Glutamatergic neuron (in vitro differentiated cells): ENCODE measurements around the gene CCL13. TPM values are rescaled to one million over a fixed set of nuclear protein-coding genes. Genes with fewer than 3 reads are reported as not detected.

Source experiments
- DNase-seq: peaks from one replicate; pipeline ENCODE4 v3.0.0; 2022
- H3K27ac Mint-ChIP-seq: one replicate; pipeline ENCODE4 v1.8.0; 2020; ENCODE audit warnings: mild to moderate bottlenecking, mixed read lengths, inconsistent platforms; ENCODE audit not compliant: unreplicated experiment
- H3K27me3 Mint-ChIP-seq: one replicate; pipeline ENCODE4 v1.8.0; 2020; ENCODE audit warnings: mild to moderate bottlenecking, moderate library complexity, mixed read lengths, inconsistent platforms; ENCODE audit not compliant: unreplicated experiment
- H3K36me3 Mint-ChIP-seq: one replicate; pipeline ENCODE4 v1.8.0; 2020; ENCODE audit warnings: mild to moderate bottlenecking, mixed read lengths, inconsistent platforms; ENCODE audit not compliant: unreplicated experiment
- H3K4me1 Mint-ChIP-seq: one replicate; pipeline ENCODE4 v1.8.0; 2020; ENCODE audit warnings: mild to moderate bottlenecking, low read depth, mixed read lengths, inconsistent platforms; ENCODE audit not compliant: unreplicated experiment
- H3K4me3 Mint-ChIP-seq: one replicate; pipeline ENCODE4 v1.8.0; 2020; ENCODE audit warnings: mild to moderate bottlenecking, mixed read lengths, inconsistent platforms; ENCODE audit not compliant: unreplicated experiment
- H3K9me3 Mint-ChIP-seq: one replicate; pipeline ENCODE4 v1.8.0; 2020; ENCODE audit warnings: mild to moderate bottlenecking, moderate library complexity, mixed read lengths, inconsistent platforms; ENCODE audit not compliant: unreplicated experiment
- CTCF ChIP-seq: fragments of 200-600 bp; sonication (generic); IDR thresholded peaks from one replicate; pipeline ENCODE4 v1.5.0; 2021; ENCODE audit not compliant: partially characterized antibody, unreplicated experiment
- total RNA-seq: library from RNA; stranded (reverse); fragmentation: NEBNext Ultra II Directional; extraction: Animal tissue kit (Norgen Biotek cat#: 25700); gene quantifications from one replicate; pipeline ENCODE4 v1.2.1, GENCODE V29; 2021; ENCODE audit not compliant: unreplicated experiment

The CCL13 gene
- total RNA-seq, 1 donor from 2014 or later: not detected

DNA sequence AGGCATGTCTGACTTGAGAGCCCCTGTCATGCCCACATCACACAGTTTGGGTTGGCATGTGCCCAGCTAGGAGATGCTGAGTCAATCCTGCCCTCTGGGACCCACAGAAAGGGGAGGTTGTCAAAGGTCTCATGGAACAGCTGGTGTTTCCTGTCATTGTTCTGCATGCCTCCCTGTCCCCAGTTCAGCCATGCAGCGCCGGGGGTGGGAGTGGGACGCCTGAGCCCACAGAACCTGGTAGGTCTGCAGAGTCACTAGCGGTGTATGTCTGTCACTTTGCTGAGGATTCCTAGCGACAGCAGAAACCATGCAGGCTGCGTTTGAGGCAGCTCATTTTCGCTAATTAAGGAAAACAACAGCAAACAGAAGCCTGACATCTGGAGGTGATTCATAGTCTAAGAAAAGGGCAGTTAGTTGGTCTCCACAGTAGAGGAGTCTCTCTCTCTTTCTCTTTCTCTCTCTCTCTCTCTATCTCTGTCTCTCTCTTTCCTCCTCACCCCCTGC, 26.4 kb downstream of the CCL13 start:
- peaks cover 3% of the 10 kb centered on the region for H3K4me1 Mint-ChIP-seq
- TF ChIP-seq CTCF: no peak
- H3K4me3 Mint-ChIP-seq: no peak overlapping the region
- peaks cover 1% of the 10 kb centered on the region for H3K9me3 Mint-ChIP-seq
- no peaks in the 10 kb centered on the region for H3K36me3 Mint-ChIP-seq
- no peaks in the 10 kb centered on the region for H3K27me3 Mint-ChIP-seq
- no peak overlapping the region for H3K27ac Mint-ChIP-seq
- no peak for DNase-seq

GRCh38 chr17:34383216-34383615, 26.9 kb downstream of the CCL13 start:
- Mint-ChIP-seq H3K36me3 (no peaks in the 10 kb centered on the region), H3K27me3 (no peaks in the 10 kb centered on the region), H3K27ac (no peak overlapping the region), H3K9me3 (peaks cover 1% of the 10 kb centered on the region), H3K4me3 (no peak overlapping the region), H3K4me1 (peaks cover 3% of the 10 kb centered on the region)
- no peak for DNase-seq
- TF ChIP-seq CTCF: no peak

GRCh38 chr17:34384271-34384670, 28.0 kb downstream of the CCL13 start:
- Mint-ChIP-seq H3K27me3 (no peaks in the 10 kb centered on the region), H3K27ac (no peak overlapping the region), H3K9me3 (no peaks in the 10 kb centered on the region), H3K4me3 (no peak overlapping the region), H3K4me1 (peaks cover 3% of the 10 kb centered on the region), H3K36me3 (no peaks in the 10 kb centered on the region)
- DNase-seq: no peak
- no peak for TF ChIP-seq CTCF

- Mint-ChIP-seq H3K36me3 (no peaks in the 10 kb centered on the region), H3K27ac (no peak overlapping the region), H3K4me3 (no peak overlapping the region), H3K4me1 (peaks cover 3% of the 10 kb centered on the region), H3K27me3 (no peaks in the 10 kb centered on the region), H3K9me3 (no peaks in the 10 kb centered on the region)
- no peak for TF ChIP-seq CTCF
- no peak for DNase-seq
Observed at GRCh38 chr17:34384822-34385605, 28.7 kb downstream of the CCL13 start.

DNA sequence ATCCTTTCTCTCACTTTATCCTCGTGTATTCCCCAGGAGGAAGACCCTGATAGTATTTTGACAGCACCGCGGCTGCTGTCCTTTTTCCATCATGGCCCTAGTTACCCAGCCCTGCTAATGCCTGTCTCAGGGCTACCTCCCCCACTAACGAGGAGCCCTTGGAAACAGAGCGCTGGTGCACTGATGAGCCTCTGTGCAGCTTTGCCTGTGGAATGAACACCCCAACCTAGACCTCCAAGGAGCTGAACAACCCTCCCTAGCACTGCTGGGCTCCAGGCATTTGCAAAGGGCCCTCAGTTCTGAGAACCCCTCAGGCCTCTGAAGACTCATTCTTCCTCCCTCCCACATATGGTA, 30.0 kb downstream of the CCL13 start:
- DNase-seq: no peak
- no peak for TF ChIP-seq CTCF

More for the DNA sequence above, 30.0 kb downstream of the CCL13 start:
- Mint-ChIP-seq H3K9me3 (no peaks in the 10 kb centered on the region), H3K4me1 (peaks cover 3% of the 10 kb centered on the region), H3K36me3 (no peaks in the 10 kb centered on the region), H3K27ac (no peak overlapping the region), H3K4me3 (no peak overlapping the region), H3K27me3 (no peaks in the 10 kb centered on the region)
